Heart left ventricle (tissue), 16 donors: Measurements from ENCODE around the gene MYBPC1. TPM values are rescaled to one million over a fixed set of nuclear protein-coding genes. Genes with fewer than 3 reads are reported as not detected.
"Not testable (repeated sequence)": the region's sequence is repeated elsewhere in the genome, so short reads cannot be mapped to it uniquely, and the experiment has no call there.

Source experiments
- ATAC-seq, 4 donors: fragments of 200-7000 bp; cut with Tn5 transposase; one replicate each; pipeline ENCODE4 v1.9.1; 2020 to 2022; ENCODE audit warnings: moderate library complexity in 4 of 4, mild to moderate bottlenecking in 3 of 4, moderate number of reproducible peaks in 1 of 4
- DNase-seq, 5 donors: peaks; one replicate each; pipeline ENCODE4 v3.0.0-alpha.2; 2020
- H3K27ac ChIP-seq, 12 donors: fragments of 200-600 bp; sonication (generic) in 4 of 12; one replicate each; pipeline versions ENCODE4 v1.5.0 to v1.8.0; 2016 to 2022; ENCODE audit warnings: mild to moderate bottlenecking in 2 of 12
- H3K27me3 ChIP-seq, 9 donors: fragments of 200-600 bp; sonication (generic) in 2 of 9; one replicate each; pipeline versions ENCODE4 v1.5.1 to v1.8.0; 2016 to 2022; ENCODE audit warnings: mild to moderate bottlenecking in 3 of 9
- H3K36me3 ChIP-seq, 9 donors: fragments of 200-600 bp; sonication (generic) in 2 of 9; one replicate each; pipeline versions ENCODE4 v1.5.0 to v1.8.0; 2018 to 2022; ENCODE audit warnings: mild to moderate bottlenecking in 2 of 9
- H3K4me1 ChIP-seq, 12 donors: fragments of 200-600 bp; sonication (generic) in 4 of 12; one replicate each; pipeline versions ENCODE4 v1.5.0 to v1.8.0; 2016 to 2022; ENCODE audit warnings: mild to moderate bottlenecking in 3 of 12
- H3K4me3 ChIP-seq, 12 donors: fragments of 200-600 bp; sonication (generic) in 4 of 12; one replicate each; pipeline versions ENCODE4 v1.5.0 to v1.8.0; 2017 to 2022; ENCODE audit warnings: mild to moderate bottlenecking in 9 of 12, moderate library complexity in 4 of 12
- H3K9me3 ChIP-seq, 12 donors: fragments of 200-600 bp; sonication (generic) in 4 of 12; one replicate each; pipeline versions ENCODE4 v1.5.0 to v1.8.0; 2016 to 2022; ENCODE audit warnings: mild to moderate bottlenecking in 1 of 12
- POLR2A ChIP-seq, 2 donors: fragments of 450-650 bp; IDR thresholded peaks; one replicate each; pipeline ENCODE4 v1.6.1; 2017; ENCODE audit warnings: antibody characterized with exemption in 2 of 2, mild to moderate bottlenecking in 2 of 2, moderate library complexity in 2 of 2
- WGBS, 4 donors: extraction: QIAGEN DNeasy Blood & Tissue Kit in 2 of 4; methylation state at CpG; one replicate each; pipeline versions ENCODE4 v1.1.5 to v1.1.7; 2013 to 2018; 5-methylcytosine and 5-hydroxymethylcytosine counted together
- intact Hi-C, 10 donors: fragments of 100-400 bp; cut with DNase I; formaldehyde crosslinking; loops; one replicate each; pipeline versions ENCODE4 v1.11.1 to v1.14.2; 2022
- polyA plus RNA-seq, 2 donors: library from polyadenylated mRNA; stranded (reverse); fragments of 200-250 nt; gene quantifications; one replicate each; pipeline ENCODE4 v1.2.3, GENCODE V29; 2013
- total RNA-seq, 9 donors: library from RNA; depleted of rRNA in 2 of 9; stranded (reverse); fragments of >200 nt in 2 of 9; fragmentation: NEBNext Ultra II Directional in 3 of 9; extraction: Animal tissue kit (Norgen Biotek cat#: 25700) in 3 of 9; gene quantifications; one replicate each; pipeline versions ENCODE4 v1.1.0 to v1.2.4, GENCODE V29; 2016 to 2023
- TF ChIP-seq, protein P1 (sequence below), 12 donors: fragments of 200-600 bp; sonication (generic) in 4 of 12; IDR thresholded peaks; one replicate each; pipeline versions ENCODE4 v1.5.0 to v1.8.0; 2018 to 2022; ENCODE audit warnings: antibody characterized with exemption in 12 of 12, mild to moderate bottlenecking in 5 of 12
- donor health status: ischemic (EF 13 %, LVEDD 7.1; RV severe dilation, severe dysfunction).
- donor health status: healthy with polysubstance abuse.
- donor health status: DM: no; HTN: yes; CAD: no.
- donor health status: DM: no; HTN: no; CAD: no.
- donor health status: ischemic (EF 25% LVEDD 6.9; RV normal size, moderate dysfunction).
- donor health status: ischemic (EF 25% LVEDD 5.7; RV mildly dilated, moderate dysfunction).
- donor health status: healthy.
- donor health status: DM: yes; HTN: yes; CAD: no.
- donor health status: ischemic (EF 35%, LVEDD 5.7; RV mildly dilated, moderate dysfunction).
- donor health status: nonischemic (EF 11% LVEDD 7.7; RV severe dilation, severe dysfunction).
- donor health status: DM: yes; HTN: yes; CAD: no.
- donor health status: PGD.
- donor health status: ischemic (EF 29% LVEDD 5.4; RV normal size, mild dysfunction).
- donor health status: nonischemic (EF 23%, LVEDD 6.1; RV moderate dilation, normal function).

The MYBPC1 gene
- total and polyA plus RNA-seq, 11 donors = 0.04 to 3.5 (median 1.9) TPM

- Histone ChIP-seq H3K36me3 (no peaks in the 10 kb centered on the region), H3K27ac (no peak overlapping the region), H3K4me1 (no peaks in the 10 kb centered on the region), H3K27me3 (no peaks in the 10 kb centered on the region), H3K9me3 (peaks cover 0 to 12% (median 0%) of the 10 kb centered on the region in 12 donors), H3K4me3 (no peak overlapping the region)
- WGBS, 4 donors = 64 to 75% (median 70%) methylated on average over 4 of the region's 4 CpGs
- intact Hi-C loops = no loop called here
- DNase-seq (no peak), ATAC-seq (no peak)
- TF ChIP-seq POLR2A (IDR thresholded peaks at IDR 0.05) = no peak
- TF ChIP-seq, protein P1, sequence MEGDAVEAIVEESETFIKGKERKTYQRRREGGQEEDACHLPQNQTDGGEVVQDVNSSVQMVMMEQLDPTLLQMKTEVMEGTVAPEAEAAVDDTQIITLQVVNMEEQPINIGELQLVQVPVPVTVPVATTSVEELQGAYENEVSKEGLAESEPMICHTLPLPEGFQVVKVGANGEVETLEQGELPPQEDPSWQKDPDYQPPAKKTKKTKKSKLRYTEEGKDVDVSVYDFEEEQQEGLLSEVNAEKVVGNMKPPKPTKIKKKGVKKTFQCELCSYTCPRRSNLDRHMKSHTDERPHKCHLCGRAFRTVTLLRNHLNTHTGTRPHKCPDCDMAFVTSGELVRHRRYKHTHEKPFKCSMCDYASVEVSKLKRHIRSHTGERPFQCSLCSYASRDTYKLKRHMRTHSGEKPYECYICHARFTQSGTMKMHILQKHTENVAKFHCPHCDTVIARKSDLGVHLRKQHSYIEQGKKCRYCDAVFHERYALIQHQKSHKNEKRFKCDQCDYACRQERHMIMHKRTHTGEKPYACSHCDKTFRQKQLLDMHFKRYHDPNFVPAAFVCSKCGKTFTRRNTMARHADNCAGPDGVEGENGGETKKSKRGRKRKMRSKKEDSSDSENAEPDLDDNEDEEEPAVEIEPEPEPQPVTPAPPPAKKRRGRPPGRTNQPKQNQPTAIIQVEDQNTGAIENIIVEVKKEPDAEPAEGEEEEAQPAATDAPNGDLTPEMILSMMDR (IDR thresholded peaks at IDR 0.05) = no peak
Measured at GRCh38 chr12:101557094-101557493, 37.7 kb upstream of the MYBPC1 start.

DNA sequence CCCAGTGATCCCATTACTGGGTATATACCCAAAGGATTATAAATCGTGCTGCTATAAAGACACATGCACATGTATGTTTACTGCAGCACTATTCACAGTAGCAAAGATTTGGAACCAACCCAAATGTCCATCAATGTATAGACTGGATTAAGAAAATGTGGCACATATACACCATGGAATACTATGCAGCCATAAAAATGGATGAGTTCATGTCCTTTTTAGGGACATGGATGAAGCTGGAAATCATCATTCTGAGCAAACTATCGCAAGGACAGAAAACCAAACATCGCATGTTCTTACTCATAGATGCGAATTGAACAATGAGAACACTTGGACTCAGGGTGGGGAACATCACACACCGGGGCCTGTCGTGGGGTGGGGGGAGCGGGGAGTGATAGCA is 36.0 kb upstream of the MYBPC1 start:
- intact Hi-C loops = not testable (repeated sequence)

DNA sequence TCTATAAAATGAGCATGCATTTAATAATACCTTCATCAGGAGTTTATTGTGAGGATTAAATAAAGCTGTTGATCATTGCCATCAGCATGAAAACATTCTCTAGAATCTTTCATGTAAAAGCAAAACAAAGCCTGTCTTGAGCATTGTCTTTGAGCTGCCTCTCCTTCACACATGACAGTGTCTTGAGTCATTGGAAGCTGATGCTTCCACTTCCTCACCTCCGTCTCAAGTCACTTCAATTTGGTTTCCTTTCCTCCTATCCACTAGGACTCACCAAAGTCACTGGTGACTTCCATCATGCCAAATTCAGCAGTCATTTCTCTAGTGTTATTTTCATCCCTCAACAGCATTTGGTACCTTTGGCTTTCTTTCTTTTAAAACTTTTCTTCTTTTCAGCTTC is 31.6 kb upstream of the MYBPC1 start:
- DNase-seq (no peak), ATAC-seq (no peak)
- no peaks in the 10 kb centered on the region for H3K36me3 ChIP-seq
- TF ChIP-seq, protein P1 (IDR thresholded peaks at IDR 0.05) = no peak
- no peak for TF ChIP-seq POLR2A (IDR thresholded peaks at IDR 0.05)
- WGBS, 4 donors = 24 to 69% (median 65%) methylated on average over 1 of the region's 1 CpG
- H3K4me3 ChIP-seq = no peak overlapping the region
- no peaks in the 10 kb centered on the region for H3K4me1 ChIP-seq
- peaks cover 0 to 12% (median 0%) of the 10 kb centered on the region in 12 donors for H3K9me3 ChIP-seq
- peaks cover 0 to 25% (median 2%) of the 10 kb centered on the region in 9 donors for H3K27me3 ChIP-seq
- intact Hi-C loops = loop anchor here in 1 of 10 donors (10.0 kb wide), 1 partner anchor 192 kb away; no protein-coding TSS in a partner anchor
- H3K27ac ChIP-seq = no peak overlapping the region

More for the DNA sequence above, 36.0 kb upstream of the MYBPC1 start:
- H3K4me3 ChIP-seq, H3K36me3 ChIP-seq, H3K4me1 ChIP-seq, H3K27me3 ChIP-seq, DNase-seq, ATAC-seq, H3K27ac ChIP-seq: not testable (repeated sequence)
- H3K9me3 ChIP-seq = peaks cover 0 to 12% (median 0%) of the 10 kb centered on the region in 12 donors
- WGBS, 4 donors = 92 to 95% (median 93%) methylated on average over 7 of the region's 7 CpGs

DNA sequence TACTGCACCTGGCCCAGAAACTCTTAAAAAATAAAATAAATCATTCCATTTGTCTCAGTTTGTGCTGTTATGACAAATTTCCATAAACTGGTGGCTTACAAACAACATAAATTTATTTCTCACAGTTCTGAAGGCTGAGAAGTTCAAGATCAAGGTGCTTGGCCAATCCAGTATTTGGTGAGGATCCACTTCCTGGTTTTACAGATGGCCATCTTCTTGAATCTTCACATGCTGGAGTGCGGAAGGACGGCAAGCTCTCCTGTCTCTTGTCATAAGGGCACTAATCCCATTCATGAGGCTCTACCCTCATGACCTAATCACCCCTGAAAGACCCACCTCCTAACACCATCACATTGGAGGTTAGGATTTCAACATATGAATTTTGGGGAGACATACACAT is 29.9 kb upstream of the MYBPC1 start:
- 8 to 22% (median 14%) methylated on average over 2 of the region's 2 CpGs for WGBS, 4 donors
- Histone ChIP-seq H3K36me3 (no peaks in the 10 kb centered on the region), H3K27ac (no peak overlapping the region), H3K9me3 (peaks cover 0 to 2% (median 0%) of the 10 kb centered on the region in 12 donors), H3K4me1 (peaks cover 0 to under 1% (median 0%) of the 10 kb centered on the region in 12 donors), H3K27me3 (peaks cover 0 to 32% (median 4%) of the 10 kb centered on the region in 9 donors), H3K4me3 (no peak overlapping the region)
- TF ChIP-seq POLR2A (IDR thresholded peaks at IDR 0.05) = no peak
- TF ChIP-seq, protein P1 (IDR thresholded peaks at IDR 0.05) = no peak
- intact Hi-C loops = loop anchor here in 1 of 10 donors (10.0 kb wide), 1 partner anchor 190 kb away; no protein-coding TSS in a partner anchor
- no peak for DNase-seq
- no peak for ATAC-seq

DNA sequence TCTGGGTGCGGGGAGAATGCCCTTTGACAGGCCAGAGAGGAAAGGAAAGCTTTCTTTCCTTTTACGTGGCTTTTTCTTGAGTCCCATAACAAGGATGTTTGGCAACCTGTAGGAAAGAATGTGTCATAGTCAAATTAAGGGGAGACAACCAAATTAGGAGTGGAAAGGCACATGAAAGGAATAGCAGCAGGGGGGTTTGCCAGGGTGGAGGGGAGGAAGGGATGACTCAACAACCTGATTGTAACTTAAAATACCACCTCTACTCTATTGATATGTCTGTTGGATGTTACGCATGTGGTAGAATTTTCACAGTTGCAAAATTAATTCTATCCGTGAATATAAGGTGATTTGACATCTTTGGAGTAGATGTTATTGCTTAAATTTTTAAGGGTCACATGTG is 28.5 kb upstream of the MYBPC1 start:
- no peak for DNase-seq

More for the DNA sequence above, 28.5 kb upstream of the MYBPC1 start:
- no peak for ATAC-seq
- intact Hi-C loops = loop anchor here in 1 of 10 donors (10.0 kb wide), 1 partner anchor 188 kb away; no protein-coding TSS in a partner anchor
- no peak for TF ChIP-seq POLR2A (IDR thresholded peaks at IDR 0.05)
- TF ChIP-seq, protein P1 (IDR thresholded peaks at IDR 0.05) = no peak
- H3K27ac ChIP-seq = no peak overlapping the region
- H3K27me3 ChIP-seq = peaks cover 0 to 32% (median 4%) of the 10 kb centered on the region in 9 donors
- 30 to 39% (median 35%) methylated on average over 4 of the region's 4 CpGs for WGBS, 4 donors
- peaks cover 0 to 8% (median 0%) of the 10 kb centered on the region in 12 donors for H3K4me1 ChIP-seq
- no peak overlapping the region for H3K4me3 ChIP-seq
- no peaks in the 10 kb centered on the region for H3K36me3 ChIP-seq
- no peaks in the 10 kb centered on the region for H3K9me3 ChIP-seq
